ENCODE results near the gene CRIP1.

DNA sequence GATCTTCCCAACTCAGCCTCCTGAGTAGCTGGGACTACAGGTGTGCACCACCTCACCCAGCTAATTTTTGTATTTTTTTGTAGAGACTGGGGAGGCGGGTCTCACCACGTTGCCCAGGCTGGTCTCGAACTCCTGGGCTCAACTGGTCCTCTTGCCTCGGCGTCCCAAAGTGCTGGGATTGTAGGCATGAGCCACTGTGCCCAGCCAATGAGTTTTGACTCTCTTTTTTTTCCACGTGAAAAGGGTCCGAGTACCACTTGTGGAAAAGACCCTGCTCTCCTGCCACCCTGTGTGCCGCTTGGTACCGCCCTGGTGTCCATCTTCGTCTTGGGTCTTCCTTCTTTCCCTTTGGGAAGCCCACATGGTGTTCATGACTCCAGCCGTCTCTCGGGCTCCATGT is 21.9 kb downstream of the CRIP1 start:
- TF ChIP-seq, protein P1, sequence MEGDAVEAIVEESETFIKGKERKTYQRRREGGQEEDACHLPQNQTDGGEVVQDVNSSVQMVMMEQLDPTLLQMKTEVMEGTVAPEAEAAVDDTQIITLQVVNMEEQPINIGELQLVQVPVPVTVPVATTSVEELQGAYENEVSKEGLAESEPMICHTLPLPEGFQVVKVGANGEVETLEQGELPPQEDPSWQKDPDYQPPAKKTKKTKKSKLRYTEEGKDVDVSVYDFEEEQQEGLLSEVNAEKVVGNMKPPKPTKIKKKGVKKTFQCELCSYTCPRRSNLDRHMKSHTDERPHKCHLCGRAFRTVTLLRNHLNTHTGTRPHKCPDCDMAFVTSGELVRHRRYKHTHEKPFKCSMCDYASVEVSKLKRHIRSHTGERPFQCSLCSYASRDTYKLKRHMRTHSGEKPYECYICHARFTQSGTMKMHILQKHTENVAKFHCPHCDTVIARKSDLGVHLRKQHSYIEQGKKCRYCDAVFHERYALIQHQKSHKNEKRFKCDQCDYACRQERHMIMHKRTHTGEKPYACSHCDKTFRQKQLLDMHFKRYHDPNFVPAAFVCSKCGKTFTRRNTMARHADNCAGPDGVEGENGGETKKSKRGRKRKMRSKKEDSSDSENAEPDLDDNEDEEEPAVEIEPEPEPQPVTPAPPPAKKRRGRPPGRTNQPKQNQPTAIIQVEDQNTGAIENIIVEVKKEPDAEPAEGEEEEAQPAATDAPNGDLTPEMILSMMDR (IDR thresholded peaks at IDR 0.05; ENCODE audit: low read depth, low read length): no peak
- no peak for TF ChIP-seq EZH2phosphoT487 (IDR thresholded peaks at IDR 0.05; ENCODE audit: low read depth)

All from OCI-LY3 (cell line).